NAMALWA (cell line): ENCODE results near the gene ZNF143.
A peak's percentile ranks its signal among the peaks of the same experiment; 100 is the strongest.
"Not testable (repeated sequence)": the region's sequence is repeated elsewhere in the genome, so short reads cannot be mapped to it uniquely, and the experiment has no call there.

Source experiments
- DNase-seq: peaks from one replicate; pipeline ENCODE4 v3.0.0-alpha.2; 2015; ENCODE audit warnings: low spot score

ZNF143 gene

GRCh38 chr11:9460322-9461062 lies at the start of gene ZNF143:
TSS of gene ZNF143 (plus strand) at chr11:9461012. CDS start at chr11:9471309, 10,297 bp downstream.
- DNase-seq = peak; percentile 100

DNA sequence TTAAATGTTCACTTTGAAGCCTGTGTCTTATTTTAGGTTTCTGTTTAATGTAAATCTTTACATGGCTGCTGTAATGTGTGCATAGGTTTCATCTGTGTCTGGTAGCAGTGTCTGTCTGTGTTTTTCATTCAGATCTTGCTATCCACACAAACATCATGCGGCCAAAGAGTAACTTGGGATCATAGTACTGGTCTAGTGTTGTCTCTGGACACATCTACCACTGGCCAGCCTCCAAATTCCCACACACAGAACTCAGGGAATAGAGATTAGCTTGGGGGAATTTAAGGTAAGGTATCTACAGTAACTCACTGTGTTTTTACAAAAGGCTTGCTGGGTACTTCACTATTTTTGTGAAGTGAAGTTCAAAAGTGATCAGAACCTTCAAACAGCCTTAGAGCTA lies 32.1 kb upstream of the ZNF143 start:
- DNase-seq = no peak

GRCh38 chr11:9438611-9439010 lies 22.2 kb upstream of the ZNF143 start:
- no peak for DNase-seq

DNA sequence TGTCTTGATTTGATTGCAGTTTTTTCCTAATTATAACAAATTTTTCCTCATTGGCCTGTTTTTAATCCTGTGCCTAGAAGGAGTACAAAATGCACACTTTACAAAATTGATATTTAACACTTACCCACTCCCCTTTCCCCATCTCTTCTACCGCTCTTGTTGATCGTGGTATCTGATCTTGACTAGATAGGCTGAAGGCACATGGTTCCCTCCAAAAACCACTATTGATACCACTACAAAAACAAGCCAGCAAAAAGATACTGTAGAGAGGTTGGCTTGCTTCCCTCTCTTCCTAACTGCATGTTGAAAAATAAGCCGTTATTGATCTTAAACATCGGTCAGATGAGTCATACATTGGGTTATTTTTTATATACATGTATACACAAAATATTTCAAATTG lies 14.6 kb upstream of the ZNF143 start:
- no peak for DNase-seq

GRCh38 chr11:9448576-9449352 lies 12.0 kb upstream of the ZNF143 start:
- no peak for DNase-seq

DNA sequence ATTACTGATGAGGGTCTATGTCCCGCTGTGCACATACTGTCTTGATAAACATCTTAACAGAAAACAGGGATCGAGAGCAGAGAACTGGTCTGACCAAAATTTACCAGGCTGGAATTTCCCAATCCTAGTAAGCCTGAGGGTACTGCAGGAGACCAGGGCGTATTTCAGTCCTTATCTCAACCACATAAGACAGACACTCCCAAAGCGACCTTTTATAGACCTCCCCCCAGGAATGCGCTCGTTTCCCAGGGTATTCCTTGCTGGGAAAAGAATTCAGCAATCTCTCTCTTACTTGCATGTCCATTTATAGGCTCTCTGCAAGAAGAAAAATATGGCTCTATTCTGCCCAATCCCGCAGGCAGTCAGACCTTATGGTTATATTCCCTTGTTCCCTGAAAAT lies 8.8 kb upstream of the ZNF143 start:
- not testable (repeated sequence) for DNase-seq

DNA sequence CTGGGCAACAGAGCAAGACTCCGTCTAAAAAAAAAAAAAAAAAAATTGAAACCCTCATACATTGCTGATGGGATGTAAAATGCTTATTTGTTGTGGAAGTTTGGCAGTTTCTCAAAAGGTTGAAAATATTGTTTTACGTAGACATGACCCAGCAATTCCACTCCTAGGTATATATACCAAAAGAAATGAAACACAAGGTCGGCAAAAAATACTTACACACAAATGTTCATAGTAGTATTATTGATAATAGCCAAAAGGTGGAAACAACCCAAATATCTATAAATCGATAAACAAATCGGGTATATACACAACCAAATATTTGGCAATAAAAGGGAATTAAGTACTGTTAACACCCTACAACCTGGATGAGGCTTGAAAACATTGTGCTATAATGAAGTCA lies 5.1 kb upstream of the ZNF143 start:
- DNase-seq = no peak

DNA sequence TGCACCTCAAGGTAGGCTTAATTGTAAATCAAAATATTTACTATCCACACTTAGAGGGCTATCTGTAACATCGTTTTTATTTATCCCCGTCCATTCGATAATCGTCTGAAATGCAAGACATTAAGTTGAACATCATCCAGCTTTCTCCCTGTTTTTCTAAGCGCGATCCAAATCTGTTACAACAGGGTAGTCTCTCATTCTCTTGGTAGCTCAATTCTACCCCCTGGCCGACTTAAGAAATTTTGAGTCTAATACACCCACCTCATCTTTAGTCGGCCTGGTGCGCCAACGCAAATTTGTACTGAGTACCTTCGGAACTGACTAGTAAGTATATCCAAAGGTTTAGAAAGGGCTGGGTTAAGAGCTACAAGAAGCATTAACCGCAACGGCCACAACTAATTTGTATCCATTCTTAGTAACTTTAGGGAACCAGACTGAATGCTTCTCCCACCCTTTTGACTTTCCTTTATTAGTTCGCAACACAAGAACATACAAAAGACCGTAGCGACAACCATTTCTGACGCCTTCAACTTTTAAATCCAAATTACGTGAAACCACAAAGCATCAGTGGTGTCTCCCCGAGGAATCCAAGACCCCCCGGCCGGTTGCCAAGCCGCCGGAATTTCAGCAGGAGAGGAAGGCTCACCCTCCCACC lies 1.0 kb upstream of the ZNF143 start:
- peak; percentile 73 for DNase-seq

GRCh38 chr11:9461063-9461759 lies 399 bp downstream of the ZNF143 start:
- peak; percentile 95 for DNase-seq

- DNase-seq = peak; percentile 47
These were observed 935 bp downstream of the ZNF143 start for GRCh38 chr11:9461760-9462134.

DNA sequence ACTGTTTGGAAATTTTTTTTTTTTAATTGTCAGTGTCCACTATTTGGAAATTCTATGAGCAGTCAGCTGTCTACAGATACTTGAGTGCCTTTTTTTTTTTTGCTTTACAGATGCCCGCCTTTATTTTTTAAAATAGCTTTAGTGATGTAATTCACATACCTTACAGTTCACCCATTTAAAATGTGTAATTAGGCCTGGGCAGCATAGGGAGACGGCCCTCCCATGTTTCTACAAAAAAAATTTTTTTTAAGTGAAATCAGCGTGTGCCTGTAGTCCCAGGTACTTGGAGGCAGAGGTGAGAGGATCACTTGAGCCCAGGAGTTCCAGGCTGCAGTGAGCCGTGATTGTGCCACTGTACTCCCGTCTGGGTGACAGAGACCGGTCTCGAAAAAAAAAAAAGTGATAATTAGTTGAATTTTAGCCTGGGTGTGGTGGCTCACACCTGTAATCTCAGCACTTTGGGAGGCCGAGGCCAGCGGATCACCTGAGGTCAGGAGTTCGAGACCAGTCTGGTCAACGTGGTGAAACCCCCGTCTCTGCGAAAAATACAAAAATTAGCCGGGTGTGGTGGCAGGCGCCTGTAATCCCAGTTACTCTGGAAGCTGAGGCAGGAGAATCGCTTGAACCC lies 1.5 kb downstream of the ZNF143 start:
- no peak for DNase-seq

GRCh38 chr11:9462806-9463537 lies 2.2 kb downstream of the ZNF143 start:
- no peak for DNase-seq

GRCh38 chr11:9470765-9471164 lies 10.0 kb downstream of the ZNF143 start:
- DNase-seq = no peak

GRCh38 chr11:9473408-9473807 lies 12.6 kb downstream of the ZNF143 start:
- DNase-seq = no peak

GRCh38 chr11:9479899-9480298 lies 19.1 kb downstream of the ZNF143 start:
- DNase-seq = no peak

- DNase-seq = no peak
These were observed 28.4 kb downstream of the ZNF143 start for GRCh38 chr11:9489080-9489765.

GRCh38 chr11:9490376-9490775 lies 29.6 kb downstream of the ZNF143 start:
- no peak for DNase-seq

DNA sequence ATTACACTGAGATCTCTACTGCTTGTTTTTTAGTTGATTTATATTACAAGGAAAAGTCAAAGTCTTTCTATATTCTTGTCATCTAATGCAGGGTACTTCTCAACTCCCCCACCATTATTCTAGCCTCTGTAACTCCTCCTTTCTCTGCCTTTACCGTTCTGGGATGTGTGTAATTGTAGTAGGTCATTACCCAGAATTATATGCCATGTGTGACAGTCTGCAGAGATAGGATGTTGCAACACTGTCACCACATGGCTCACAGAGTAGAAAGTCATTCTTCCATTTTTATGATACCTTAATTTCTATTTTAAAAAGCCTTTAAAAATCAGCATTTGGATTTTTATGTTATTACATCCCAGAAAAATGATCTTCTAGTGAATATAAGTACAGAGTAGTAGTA lies 32.7 kb downstream of the ZNF143 start:
- no peak for DNase-seq

- no peak for DNase-seq
These were observed 33.5 kb downstream of the ZNF143 start for GRCh38 chr11:9494316-9494715.

DNA sequence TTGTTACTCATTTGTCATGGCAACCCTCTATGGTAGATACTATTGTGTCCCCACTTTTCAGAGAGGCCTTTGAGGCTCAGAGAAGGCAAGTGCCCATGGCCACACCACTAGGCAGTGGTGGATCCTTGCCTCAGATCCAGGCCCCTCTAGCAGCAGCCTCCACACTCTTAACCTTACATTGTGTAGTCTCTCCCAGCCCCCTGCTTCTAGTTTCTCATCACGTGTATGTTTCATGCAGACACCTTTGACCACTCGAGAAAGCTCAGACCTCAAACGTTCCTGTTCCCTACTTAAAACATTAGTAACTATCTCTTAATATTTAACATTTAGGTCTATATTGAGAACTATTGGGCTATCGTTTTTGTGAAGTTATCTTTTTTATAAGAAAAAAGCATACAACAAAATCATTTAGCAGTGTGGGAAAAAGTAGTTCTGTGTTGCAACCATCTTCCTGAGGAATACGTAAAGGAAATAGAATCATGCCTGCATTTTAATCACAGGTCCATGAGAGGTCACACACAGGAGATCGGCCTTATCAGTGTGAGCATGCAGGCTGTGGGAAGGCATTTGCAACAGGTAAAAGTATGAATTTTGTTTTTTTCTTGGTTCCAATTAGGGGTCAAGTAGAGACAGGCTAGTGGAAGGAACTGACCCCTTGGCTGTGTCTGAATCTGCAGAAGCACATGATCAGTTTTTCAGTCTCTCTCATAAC lies 35.1 kb downstream of the ZNF143 start:
- no peak for DNase-seq
